Stimulated activated CD8-positive, alpha-beta memory T cell treated with anti-CD3 and anti-CD28 coated beads, Interleukin-2, amount 100 ng/mL, for 1 hour (primary cell): ENCODE data around the gene ITM2C.

Experiments used
- DNase-seq, 2 donors: peaks; one replicate each; pipeline ENCODE4 v3.0.0-alpha.2; 2020; ENCODE audit warnings: low read depth in 2 of 2

ITM2C gene

DNA sequence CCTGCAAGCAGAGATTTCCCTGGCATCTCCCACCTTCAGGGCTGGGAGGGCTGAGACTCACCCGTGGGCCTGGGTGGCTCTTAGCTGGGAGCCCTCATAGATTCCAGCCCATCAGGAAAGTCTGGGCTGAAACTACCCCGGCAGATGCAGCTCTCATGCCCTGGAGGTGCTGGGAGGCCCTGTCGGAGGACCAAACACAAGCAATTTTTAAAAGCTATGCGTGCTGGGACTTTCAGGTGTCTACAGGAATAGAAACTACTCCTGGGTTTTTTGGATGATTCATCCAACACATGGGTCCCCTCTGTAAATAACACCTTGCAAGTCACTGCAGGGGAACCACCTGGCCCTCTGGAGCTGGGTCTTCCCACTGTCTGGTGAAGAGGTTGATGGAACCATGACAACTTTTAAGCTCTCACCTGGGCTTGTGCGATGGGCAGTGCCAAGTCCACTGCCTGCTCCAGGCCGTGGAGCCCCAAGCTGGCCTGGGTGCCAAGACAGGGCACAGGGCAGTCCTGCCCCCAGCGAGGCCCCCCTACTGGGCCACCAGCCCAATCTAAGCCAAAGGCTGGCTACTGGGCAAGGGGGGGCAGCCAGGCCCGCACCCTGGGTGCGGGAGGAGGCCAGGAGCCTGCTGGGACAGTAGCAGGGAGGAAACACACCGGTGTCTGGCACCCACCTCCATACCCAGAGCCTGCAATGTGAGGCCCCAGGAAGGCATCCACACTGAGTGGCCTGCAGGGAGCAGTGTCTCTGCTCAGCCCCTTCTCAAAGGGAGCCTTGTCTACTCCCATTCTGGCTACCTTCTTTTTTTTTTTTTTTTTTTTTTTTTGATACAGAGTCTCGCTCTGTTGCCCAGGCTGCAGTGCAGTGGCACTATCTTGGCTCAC is 61.4 kb downstream of the ITM2C start:
- DNase-seq, result no peak

GRCh38 chr2:230927711-230928341 is 63.1 kb downstream of the ITM2C start:
- no peak for DNase-seq
